NCI-H2227 treated with DMSO at 0.1 percent for 48 hours (cell line): ENCODE data around the gene PLXNB1.
"Not testable (repeated sequence)": the region's sequence is repeated elsewhere in the genome, so short reads cannot be mapped to it uniquely, and the experiment has no call there.

Experiments
- DNase-seq: peaks from one replicate; lab custom pipeline; 2025; lab: John Stamatoyannopoulos, UW

Gene PLXNB1

GRCh38 chr3:48429960-48430707 is at the start of gene PLXNB1:
TSS of gene PLXNB1 (minus strand) at chr3:48430086. CDS start at chr3:48424611, 5,475 bp downstream.
- peak; percentile 31 for DNase-seq

- DNase-seq, result no peak
Observed at GRCh38 chr3:48478626-48479555, 49.0 kb upstream of the PLXNB1 start.

- no peak for DNase-seq
Observed at GRCh38 chr3:48477959-48478520, 48.2 kb upstream of the PLXNB1 start.

GRCh38 chr3:48476426-48477053 is 46.7 kb upstream of the PLXNB1 start:
- no peak for DNase-seq

- no peak for DNase-seq
Observed at GRCh38 chr3:48475188-48475587, 45.3 kb upstream of the PLXNB1 start.

GRCh38 chr3:48474619-48475018 is 44.7 kb upstream of the PLXNB1 start:
- DNase-seq, result no peak

GRCh38 chr3:48474031-48474430 is 44.1 kb upstream of the PLXNB1 start:
- DNase-seq, result not testable (repeated sequence)

- no peak for DNase-seq
Observed at GRCh38 chr3:48473617-48473952, 43.7 kb upstream of the PLXNB1 start.

- DNase-seq, result peak; percentile 81
Observed at GRCh38 chr3:48472923-48473616, 43.2 kb upstream of the PLXNB1 start.

GRCh38 chr3:48472673-48472922 is 42.7 kb upstream of the PLXNB1 start:
- no peak for DNase-seq

GRCh38 chr3:48470286-48470685 is 40.4 kb upstream of the PLXNB1 start:
- DNase-seq, result no peak

GRCh38 chr3:48469046-48469915 is 39.4 kb upstream of the PLXNB1 start:
- DNase-seq, result no peak

GRCh38 chr3:48468329-48468731 is 38.4 kb upstream of the PLXNB1 start:
- no peak for DNase-seq

GRCh38 chr3:48467473-48468267 is 37.8 kb upstream of the PLXNB1 start:
- no peak for DNase-seq

- no peak for DNase-seq
Observed at GRCh38 chr3:48467110-48467454, 37.2 kb upstream of the PLXNB1 start.

GRCh38 chr3:48466386-48467109 is 36.7 kb upstream of the PLXNB1 start:
- no peak for DNase-seq

GRCh38 chr3:48465531-48466378 is 35.9 kb upstream of the PLXNB1 start:
- peak; percentile 87 for DNase-seq

- no peak for DNase-seq
Observed at GRCh38 chr3:48465237-48465530, 35.3 kb upstream of the PLXNB1 start.

GRCh38 chr3:48464713-48465221 is 34.9 kb upstream of the PLXNB1 start:
- DNase-seq, result no peak
